PC-9 (cell line): ENCODE results near the gene MBD3L3.
"Not testable (repeated sequence)": the region's sequence is repeated elsewhere in the genome, so short reads cannot be mapped to it uniquely, and the experiment has no call there.

Experiments
- EZH2 ChIP-seq: fragments of 200-600 bp; sonication (generic); IDR thresholded peaks from 2 replicates; pipeline ENCODE4 v1.8.0; 2017; ENCODE audit warnings: antibody characterized with exemption, low read depth
- TF ChIP-seq, protein P1 (sequence below): fragments of 200-600 bp; sonication (generic); conservative IDR thresholded peaks from 2 replicates; pipeline ENCODE4 v1.6.1; 2017; ENCODE audit warnings: mixed run types, antibody characterized with exemption, mild to moderate bottlenecking, moderate library complexity

DNA sequence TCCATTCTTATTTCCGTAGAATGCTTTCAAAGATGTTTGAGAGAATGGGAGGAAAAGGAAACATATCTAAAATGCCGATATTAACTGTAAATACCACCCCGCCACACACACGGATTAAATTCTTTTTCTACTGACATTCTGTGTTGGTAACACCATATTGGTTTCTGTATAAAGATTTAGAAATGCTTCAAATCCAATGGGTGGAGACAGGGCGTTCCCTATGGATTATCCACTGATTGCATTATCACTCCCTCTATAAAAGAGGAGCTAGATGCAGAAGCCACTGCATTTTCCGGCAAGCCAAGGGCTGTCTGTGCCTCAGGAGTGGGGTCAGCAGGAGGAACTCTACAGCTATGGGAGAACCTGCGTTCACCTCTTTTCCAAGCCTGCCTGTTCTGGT, 9.5 kb downstream of the MBD3L3 start, which contains the start of gene MBD3L2:
- TF ChIP-seq, protein P1, sequence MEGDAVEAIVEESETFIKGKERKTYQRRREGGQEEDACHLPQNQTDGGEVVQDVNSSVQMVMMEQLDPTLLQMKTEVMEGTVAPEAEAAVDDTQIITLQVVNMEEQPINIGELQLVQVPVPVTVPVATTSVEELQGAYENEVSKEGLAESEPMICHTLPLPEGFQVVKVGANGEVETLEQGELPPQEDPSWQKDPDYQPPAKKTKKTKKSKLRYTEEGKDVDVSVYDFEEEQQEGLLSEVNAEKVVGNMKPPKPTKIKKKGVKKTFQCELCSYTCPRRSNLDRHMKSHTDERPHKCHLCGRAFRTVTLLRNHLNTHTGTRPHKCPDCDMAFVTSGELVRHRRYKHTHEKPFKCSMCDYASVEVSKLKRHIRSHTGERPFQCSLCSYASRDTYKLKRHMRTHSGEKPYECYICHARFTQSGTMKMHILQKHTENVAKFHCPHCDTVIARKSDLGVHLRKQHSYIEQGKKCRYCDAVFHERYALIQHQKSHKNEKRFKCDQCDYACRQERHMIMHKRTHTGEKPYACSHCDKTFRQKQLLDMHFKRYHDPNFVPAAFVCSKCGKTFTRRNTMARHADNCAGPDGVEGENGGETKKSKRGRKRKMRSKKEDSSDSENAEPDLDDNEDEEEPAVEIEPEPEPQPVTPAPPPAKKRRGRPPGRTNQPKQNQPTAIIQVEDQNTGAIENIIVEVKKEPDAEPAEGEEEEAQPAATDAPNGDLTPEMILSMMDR, result not testable (repeated sequence)
- TF ChIP-seq EZH2, result not testable (repeated sequence)
